Epithelial cell of esophagus (primary cell): Measurements from ENCODE around the gene S100PBP.

Experiments used
- DNase-seq: peaks from one replicate; pipeline ENCODE4 v3.0.0; 2010; ENCODE audit warnings: low read depth
- H3K4me3 ChIP-seq: 2 replicates; pipeline ENCODE4 v1.5.1; 2011; ENCODE audit warnings: mild to moderate bottlenecking, low read length, control low read depth
- CTCF ChIP-seq: IDR thresholded peaks from 2 replicates; pipeline ENCODE4 v1.5.1; 2011; ENCODE audit warnings: low read depth, mild to moderate bottlenecking, low read length, control low read depth, inconsistent platforms; ENCODE audit not compliant: insufficient read depth; ENCODE audit errors: missing control alignments

The S100PBP gene

GRCh38 chr1:32861904-32862695 is 44.6 kb downstream of the S100PBP start:
- DNase-seq: no peak
- H3K4me3 ChIP-seq: no peak overlapping the region
- TF ChIP-seq CTCF: no peak

- no peak for TF ChIP-seq CTCF
- no peak overlapping the region for H3K4me3 ChIP-seq
- no peak for DNase-seq
These were observed 45.9 kb downstream of the S100PBP start for GRCh38 chr1:32863218-32863880.

- H3K4me3 ChIP-seq: no peak overlapping the region
- no peak for TF ChIP-seq CTCF
- DNase-seq: no peak
These were observed 46.4 kb downstream of the S100PBP start for GRCh38 chr1:32863881-32864245.

- DNase-seq: no peak
- TF ChIP-seq CTCF: no peak
- no peak overlapping the region for H3K4me3 ChIP-seq
These were observed 47.0 kb downstream of the S100PBP start for GRCh38 chr1:32864375-32865019.

GRCh38 chr1:32865639-32866405 is 48.4 kb downstream of the S100PBP start:
- no peak for TF ChIP-seq CTCF
- no peak for DNase-seq
- no peak overlapping the region for H3K4me3 ChIP-seq

- H3K4me3 ChIP-seq: no peak overlapping the region
- DNase-seq: no peak
- TF ChIP-seq CTCF: no peak
These were observed 49.7 kb downstream of the S100PBP start for GRCh38 chr1:32867151-32867550.
